HL-60 (cell line): ENCODE measurements around the gene TBC1D5.

Experiments used
- DNase-seq, 2 experiments: peaks; one replicate each; pipeline ENCODE4 v3.0.0-alpha.2; 2010 to 2020; ENCODE audit warnings: low read depth in 1 of 2, low spot score in 1 of 2
- H3K27ac ChIP-seq: fragments of 250-450 bp; sonication (Bioruptor Pico); replicated peaks from 2 replicates; pipeline ENCODE4 v1.5.1; 2020; ENCODE audit warnings: mild to moderate bottlenecking, moderate library complexity
- H3K27me3 ChIP-seq: fragments of 250-450 bp; sonication (Bioruptor Pico); 2 replicates; pipeline ENCODE4 v1.5.1; 2021; ENCODE audit warnings: mild to moderate bottlenecking, moderate library complexity; ENCODE audit not compliant: insufficient read depth, poor library complexity, severe bottlenecking
- H3K4me3 ChIP-seq: replicated peaks from 2 replicates; pipeline ENCODE4 v1.5.1; 2011; ENCODE audit warnings: mild to moderate bottlenecking, control low read depth, low read length; ENCODE audit not compliant: insufficient read depth
- GABPA ChIP-seq: IDR thresholded peaks from 2 replicates; pipeline ENCODE4 v1.6.1; 2012; ENCODE audit warnings: low read depth
- POLR2AphosphoS5 ChIP-seq: IDR thresholded peaks from 2 replicates; pipeline ENCODE4 v1.6.1; 2012; ENCODE audit warnings: low read depth
- SPI1 ChIP-seq: IDR thresholded peaks from 2 replicates; pipeline ENCODE4 v1.6.1; 2012; ENCODE audit warnings: low read depth, mild to moderate bottlenecking, borderline replicate concordance
- TF ChIP-seq, protein P1 (sequence below): IDR thresholded peaks from 2 replicates; pipeline ENCODE4 v1.6.1; 2012; ENCODE audit warnings: low read depth; ENCODE audit not compliant: insufficient replicate concordance
- TF ChIP-seq, protein P2 (sequence below): IDR thresholded peaks from one replicate; pipeline ENCODE4 v1.5.1; 2011; ENCODE audit warnings: low read length, control low read depth, inconsistent platforms; ENCODE audit not compliant: insufficient read depth

TBC1D5 gene

GRCh38 chr3:17552351-17552750 lies 190.1 kb downstream of the TBC1D5 start:
- H3K27ac ChIP-seq: no peak overlapping the region
- no peak for TF ChIP-seq SPI1
- no peak for TF ChIP-seq POLR2AphosphoS5
- TF ChIP-seq, protein P1, sequence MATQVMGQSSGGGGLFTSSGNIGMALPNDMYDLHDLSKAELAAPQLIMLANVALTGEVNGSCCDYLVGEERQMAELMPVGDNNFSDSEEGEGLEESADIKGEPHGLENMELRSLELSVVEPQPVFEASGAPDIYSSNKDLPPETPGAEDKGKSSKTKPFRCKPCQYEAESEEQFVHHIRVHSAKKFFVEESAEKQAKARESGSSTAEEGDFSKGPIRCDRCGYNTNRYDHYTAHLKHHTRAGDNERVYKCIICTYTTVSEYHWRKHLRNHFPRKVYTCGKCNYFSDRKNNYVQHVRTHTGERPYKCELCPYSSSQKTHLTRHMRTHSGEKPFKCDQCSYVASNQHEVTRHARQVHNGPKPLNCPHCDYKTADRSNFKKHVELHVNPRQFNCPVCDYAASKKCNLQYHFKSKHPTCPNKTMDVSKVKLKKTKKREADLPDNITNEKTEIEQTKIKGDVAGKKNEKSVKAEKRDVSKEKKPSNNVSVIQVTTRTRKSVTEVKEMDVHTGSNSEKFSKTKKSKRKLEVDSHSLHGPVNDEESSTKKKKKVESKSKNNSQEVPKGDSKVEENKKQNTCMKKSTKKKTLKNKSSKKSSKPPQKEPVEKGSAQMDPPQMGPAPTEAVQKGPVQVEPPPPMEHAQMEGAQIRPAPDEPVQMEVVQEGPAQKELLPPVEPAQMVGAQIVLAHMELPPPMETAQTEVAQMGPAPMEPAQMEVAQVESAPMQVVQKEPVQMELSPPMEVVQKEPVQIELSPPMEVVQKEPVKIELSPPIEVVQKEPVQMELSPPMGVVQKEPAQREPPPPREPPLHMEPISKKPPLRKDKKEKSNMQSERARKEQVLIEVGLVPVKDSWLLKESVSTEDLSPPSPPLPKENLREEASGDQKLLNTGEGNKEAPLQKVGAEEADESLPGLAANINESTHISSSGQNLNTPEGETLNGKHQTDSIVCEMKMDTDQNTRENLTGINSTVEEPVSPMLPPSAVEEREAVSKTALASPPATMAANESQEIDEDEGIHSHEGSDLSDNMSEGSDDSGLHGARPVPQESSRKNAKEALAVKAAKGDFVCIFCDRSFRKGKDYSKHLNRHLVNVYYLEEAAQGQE: no peak
- no peak for TF ChIP-seq GABPA
- TF ChIP-seq, protein P2, sequence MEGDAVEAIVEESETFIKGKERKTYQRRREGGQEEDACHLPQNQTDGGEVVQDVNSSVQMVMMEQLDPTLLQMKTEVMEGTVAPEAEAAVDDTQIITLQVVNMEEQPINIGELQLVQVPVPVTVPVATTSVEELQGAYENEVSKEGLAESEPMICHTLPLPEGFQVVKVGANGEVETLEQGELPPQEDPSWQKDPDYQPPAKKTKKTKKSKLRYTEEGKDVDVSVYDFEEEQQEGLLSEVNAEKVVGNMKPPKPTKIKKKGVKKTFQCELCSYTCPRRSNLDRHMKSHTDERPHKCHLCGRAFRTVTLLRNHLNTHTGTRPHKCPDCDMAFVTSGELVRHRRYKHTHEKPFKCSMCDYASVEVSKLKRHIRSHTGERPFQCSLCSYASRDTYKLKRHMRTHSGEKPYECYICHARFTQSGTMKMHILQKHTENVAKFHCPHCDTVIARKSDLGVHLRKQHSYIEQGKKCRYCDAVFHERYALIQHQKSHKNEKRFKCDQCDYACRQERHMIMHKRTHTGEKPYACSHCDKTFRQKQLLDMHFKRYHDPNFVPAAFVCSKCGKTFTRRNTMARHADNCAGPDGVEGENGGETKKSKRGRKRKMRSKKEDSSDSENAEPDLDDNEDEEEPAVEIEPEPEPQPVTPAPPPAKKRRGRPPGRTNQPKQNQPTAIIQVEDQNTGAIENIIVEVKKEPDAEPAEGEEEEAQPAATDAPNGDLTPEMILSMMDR: no peak
- no peaks in the 10 kb centered on the region for H3K27me3 ChIP-seq
- H3K4me3 ChIP-seq: no peak overlapping the region
- DNase-seq: no peak

GRCh38 chr3:17551895-17552294 lies 190.5 kb downstream of the TBC1D5 start:
- TF ChIP-seq, protein P1: no peak
- TF ChIP-seq SPI1: no peak
- TF ChIP-seq POLR2AphosphoS5: no peak
- TF ChIP-seq, protein P2: no peak
- no peak for TF ChIP-seq GABPA

GRCh38 chr3:17551333-17551732 lies 191.1 kb downstream of the TBC1D5 start:
- H3K27me3 ChIP-seq: no peaks in the 10 kb centered on the region
- H3K4me3 ChIP-seq: no peak overlapping the region
- no peak overlapping the region for H3K27ac ChIP-seq
- TF ChIP-seq, protein P1: no peak
- TF ChIP-seq POLR2AphosphoS5 (no peak), GABPA (no peak), SPI1 (no peak)
- TF ChIP-seq, protein P2: no peak
- no peak for DNase-seq

More at GRCh38 chr3:17551895-17552294, 190.5 kb downstream of the TBC1D5 start:
- DNase-seq: no peak
- no peak overlapping the region for H3K4me3 ChIP-seq
- no peak overlapping the region for H3K27ac ChIP-seq
- no peaks in the 10 kb centered on the region for H3K27me3 ChIP-seq
